K562 (cell line): ENCODE results near the gene SLC6A9. TPM values are rescaled to one million over a fixed set of nuclear protein-coding genes. Genes with fewer than 3 reads are reported as not detected.

Experiments used
- ARID3B ChIP-seq: fragments of 250-450 bp; sonication (Bioruptor Pico); IDR thresholded peaks from 2 replicates; pipeline ENCODE4 v1.4.0; 2020; ENCODE audit warnings: borderline replicate concordance
- CBX3 ChIP-seq, 2 experiments: IDR thresholded peaks; 1 replicate in 1 of 2; 2 replicates in 1 of 2; pipeline ENCODE4 v1.6.1; 2012; ENCODE audit warnings: inconsistent platforms in 2 of 2, low read length in 2 of 2, borderline replicate concordance in 1 of 2, control low read depth in 1 of 2
- CHD4 ChIP-seq: fragments of 200-600 bp; sonication (generic); IDR thresholded peaks from 3 replicates; pipeline ENCODE4 v1.6.1; 2012; ENCODE audit warnings: low read depth, mild to moderate bottlenecking, mixed read lengths, low read length, inconsistent platforms; ENCODE audit not compliant: insufficient read depth, insufficient replicate concordance, poor library complexity, severe bottlenecking
- FUS ChIP-seq: fragments of 200-400 bp; formaldehyde crosslinking; optimal IDR thresholded peaks from 2 replicates; pipeline ENCODE3; 2017; ENCODE audit warnings: low read depth, low read length
- NCOA1 ChIP-seq: fragments of 450-650 bp; IDR thresholded peaks from 2 replicates; pipeline ENCODE4 v1.6.1; 2016; ENCODE audit warnings: low read depth
- PCBP1 ChIP-seq: fragments of 200-400 bp; formaldehyde crosslinking; IDR thresholded peaks from 2 replicates; pipeline ENCODE4 v1.6.1; 2018; ENCODE audit warnings: mild to moderate bottlenecking, low read depth, low read length; ENCODE audit not compliant: poor library complexity, severe bottlenecking
- PHF8 ChIP-seq: fragments of 200-600 bp; sonication (generic); IDR thresholded peaks from 2 replicates; pipeline ENCODE4 v1.6.1; 2012; ENCODE audit warnings: mixed run types, mild to moderate bottlenecking, inconsistent platforms, low read length, moderate library complexity, borderline replicate concordance
- RBM34 ChIP-seq: fragments of 200-400 bp; formaldehyde crosslinking; IDR thresholded peaks from 2 replicates; pipeline ENCODE4 v1.6.1; 2018; ENCODE audit warnings: low read length, borderline replicate concordance; ENCODE audit not compliant: insufficient read depth
- RCOR1 ChIP-seq, 2 experiments: IDR thresholded peaks; 2 replicates each; pipeline ENCODE4 v1.6.1; 2012; ENCODE audit warnings: low read depth in 2 of 2, low read length in 2 of 2, borderline replicate concordance in 1 of 2, improper control_type of control experiment in 1 of 2
- SIRT6 ChIP-seq: IDR thresholded peaks from one replicate; pipeline ENCODE4 v1.6.1; 2012; ENCODE audit warnings: low read depth, mild to moderate bottlenecking, control low read depth, inconsistent platforms, low read length, moderate library complexity
- TEAD2 ChIP-seq: fragments of 450-650 bp; IDR thresholded peaks from 2 replicates; pipeline ENCODE4 v1.6.1; 2016; ENCODE audit warnings: missing genetic modification characterization, control low read depth, missing compliant biosample characterization
- THRAP3 ChIP-seq: fragments of 450-650 bp; IDR thresholded peaks from 2 replicates; pipeline ENCODE4 v1.6.1; 2016; ENCODE audit warnings: mild to moderate bottlenecking, inconsistent platforms, borderline replicate concordance
- XRCC5 ChIP-seq: fragments of 200-400 bp; formaldehyde crosslinking; IDR thresholded peaks from 2 replicates; pipeline ENCODE4 v1.6.1; 2017; ENCODE audit warnings: low read depth, mild to moderate bottlenecking, low read length
- ZFP1 ChIP-seq: fragments of 450-650 bp; formaldehyde crosslinking; IDR thresholded peaks from 2 replicates; pipeline ENCODE4 v1.4.0; 2020; ENCODE audit warnings: mild to moderate bottlenecking, mixed read lengths
- ZFX ChIP-seq: sonication (generic); formaldehyde crosslinking; IDR thresholded peaks from 2 replicates; pipeline ENCODE4 v1.8.0; 2022; ENCODE audit warnings: mild to moderate bottlenecking, missing genetic modification reagents, moderate library complexity
- ZKSCAN3 ChIP-seq: fragments of 250-450 bp; sonication (Bioruptor Pico); IDR thresholded peaks from 2 replicates; pipeline ENCODE4 v1.4.0; 2020
- ZNF134 ChIP-seq: fragments of 250-450 bp; sonication (Bioruptor Pico); conservative IDR thresholded peaks from 2 replicates; pipeline ENCODE4 v1.4.0; 2020
- ZNF217 ChIP-seq: sonication (generic); formaldehyde crosslinking; IDR thresholded peaks from 2 replicates; pipeline ENCODE4 v1.8.0; 2022; ENCODE audit warnings: mild to moderate bottlenecking, missing genetic modification reagents
- ZNF57 ChIP-seq: fragments of 450-650 bp; formaldehyde crosslinking; IDR thresholded peaks from 2 replicates; pipeline ENCODE4 v1.4.0; 2020; ENCODE audit warnings: mild to moderate bottlenecking, moderate library complexity
- ZNF592 ChIP-seq: fragments of 450-650 bp; IDR thresholded peaks from 2 replicates; pipeline ENCODE4 v1.6.1; 2017; ENCODE audit warnings: antibody characterized with exemption, mild to moderate bottlenecking
- ZSCAN29 ChIP-seq: fragments of 450-650 bp; IDR thresholded peaks from 2 replicates; pipeline ENCODE4 v1.6.1; 2017
- polyA plus RNA-seq, 8 experiments: library from polyadenylated mRNA; depleted of rRNA in 4 of 8; stranded (reverse) in 5 of 8; unstranded in 3 of 8; fragments of >200 nt; fragmentation: Nextera tagmentation in 2 of 8; fragmentation: Illumina TruSeq in 1 of 8; extraction: Ambion mirVana in 2 of 8; extraction: Trizol in 1 of 8; gene quantifications; 2 replicates each; pipeline versions ENCODE4 v1.2.1 to v1.2.3, GENCODE V29; 2011 to 2014; ENCODE audit warnings: inconsistent platforms in 1 of 8, missing spikeins in 1 of 8
- total RNA-seq, 7 experiments: library from RNA; depleted of rRNA in 6 of 7; stranded (reverse); fragments of >200 nt in 6 of 7; fragmentation: Illumina TruSeq in 2 of 7; extraction: Trizol in 2 of 7; gene quantifications; 2 replicates each; pipeline versions ENCODE4 v1.2.1 to v1.2.3, GENCODE V29; 2011 to 2021; ENCODE audit warnings: low replicate concordance in 1 of 7
- TF ChIP-seq, protein P1 (sequence below): sonication (generic); formaldehyde crosslinking; IDR thresholded peaks from 2 replicates; pipeline ENCODE4 v1.8.0; 2022; ENCODE audit warnings: missing genetic modification reagents, mild to moderate bottlenecking, moderate library complexity, borderline replicate concordance

The SLC6A9 gene
- total and polyA plus RNA-seq, 9 of the 15 experiments (the other 6 are each of a cell fraction or from before 2014, with no cell fraction given) = 0.17 to 18.7 (median 2.9) TPM

- TF ChIP-seq ZNF134 = no peak
- peak; percentile 84 for TF ChIP-seq ZFX (CRISPR knock-in tag)
- no peak; the same call in 1 of the 2 replicates for TF ChIP-seq ZSCAN29
- TF ChIP-seq ZNF592 = no peak
- TF ChIP-seq, protein P1, sequence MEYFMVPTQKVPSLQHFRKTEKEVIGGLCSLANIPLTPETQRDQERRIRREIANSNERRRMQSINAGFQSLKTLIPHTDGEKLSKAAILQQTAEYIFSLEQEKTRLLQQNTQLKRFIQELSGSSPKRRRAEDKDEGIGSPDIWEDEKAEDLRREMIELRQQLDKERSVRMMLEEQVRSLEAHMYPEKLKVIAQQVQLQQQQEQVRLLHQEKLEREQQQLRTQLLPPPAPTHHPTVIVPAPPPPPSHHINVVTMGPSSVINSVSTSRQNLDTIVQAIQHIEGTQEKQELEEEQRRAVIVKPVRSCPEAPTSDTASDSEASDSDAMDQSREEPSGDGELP = 0 out of 2 replicates have a peak, but pooled peaks have one; percentile 15
- TF ChIP-seq PHF8 = peak; percentile 78; the same call in 1 of the 2 replicates
- TF ChIP-seq ZNF57 = no peak
- peak in 1 of 2 experiments; percentile 69; a peak in 2 of 4 replicates for TF ChIP-seq RCOR1 (IDR thresholded peaks at IDR 0.05; ENCODE audit: borderline replicate concordance in 1 of 2, low read depth in 2 of 2, low read length in 2 of 2)
- no peak for TF ChIP-seq XRCC5
- TF ChIP-seq THRAP3 = no peak
- TF ChIP-seq TEAD2 (tag) = no peak
- no peak for TF ChIP-seq ZNF217 (CRISPR knock-in tag)
- TF ChIP-seq CHD4 = peak; percentile 57
- TF ChIP-seq SIRT6 = no peak
- no peak for TF ChIP-seq ARID3B (CRISPR knock-in tag)
- no peak for TF ChIP-seq FUS
- TF ChIP-seq RBM34 = 0 out of 2 replicates have a peak, but pooled peaks have one; percentile 30
- 0 out of 2 replicates have a peak, but pooled peaks have one; percentile 10 for TF ChIP-seq NCOA1
- peak in 1 of 2 experiments; percentile 10; a peak in 1 of 3 replicates for TF ChIP-seq CBX3 (IDR thresholded peaks at IDR 0.05; ENCODE audit: borderline replicate concordance in 1 of 2, low read length in 2 of 2)
- TF ChIP-seq PCBP1 = peak; percentile 94
- no peak for TF ChIP-seq ZFP1
- no peak for TF ChIP-seq ZKSCAN3
Measured at GRCh38 chr1:44029911-44030604, 1.2 kb downstream of the SLC6A9 start (continued).
